ENCODE measurements around the gene ECT2L. TPM values are rescaled to one million over a fixed set of nuclear protein-coding genes. Genes with fewer than 3 reads are reported as not detected.

The ECT2L gene
- polyA plus RNA-seq, 4 donors: 0.15 to 0.38 (median 0.24) TPM

- no peak for DNase-seq (ENCODE audit: low read depth in 4 of 4, low spot score in 3 of 4)
These were observed 61.9 kb downstream of the ECT2L start for GRCh38 chr6:138857775-138858174.

- no peak for DNase-seq (ENCODE audit: low read depth in 4 of 4, low spot score in 3 of 4)
These were observed 66.6 kb downstream of the ECT2L start for GRCh38 chr6:138862456-138862855.

GRCh38 chr6:138863321-138863720 is 67.4 kb downstream of the ECT2L start:
- no peak for DNase-seq (ENCODE audit: low read depth in 4 of 4, low spot score in 3 of 4)

- DNase-seq (ENCODE audit: low read depth in 4 of 4, low spot score in 3 of 4): no peak
These were observed 68.5 kb downstream of the ECT2L start for GRCh38 chr6:138864343-138864890.

- no peak for DNase-seq (ENCODE audit: low read depth in 4 of 4, low spot score in 3 of 4)
These were observed 69.7 kb downstream of the ECT2L start for GRCh38 chr6:138865480-138866109.

GRCh38 chr6:138868181-138868580 is 72.3 kb downstream of the ECT2L start:
- DNase-seq (ENCODE audit: low read depth in 4 of 4, low spot score in 3 of 4): no peak

GRCh38 chr6:138869398-138869797 is 73.5 kb downstream of the ECT2L start:
- DNase-seq (ENCODE audit: low read depth in 4 of 4, low spot score in 3 of 4): no peak

GRCh38 chr6:138873191-138873590 is 77.3 kb downstream of the ECT2L start:
- DNase-seq (ENCODE audit: low read depth in 4 of 4, low spot score in 3 of 4): no peak

- DNase-seq (ENCODE audit: low read depth in 4 of 4, low spot score in 3 of 4): no peak
These were observed 86.6 kb downstream of the ECT2L start for GRCh38 chr6:138882369-138883017.

GRCh38 chr6:138885156-138885819 is 89.4 kb downstream of the ECT2L start:
- no peak for DNase-seq (ENCODE audit: low read depth in 4 of 4, low spot score in 3 of 4)

GRCh38 chr6:138891255-138891986 is 95.5 kb downstream of the ECT2L start:
- DNase-seq (ENCODE audit: low read depth in 4 of 4, low spot score in 3 of 4): no peak

GRCh38 chr6:138896104-138896756 is 100.3 kb downstream of the ECT2L start:
- no peak for DNase-seq (ENCODE audit: low read depth in 4 of 4, low spot score in 3 of 4)

- no peak for DNase-seq (ENCODE audit: low read depth in 4 of 4, low spot score in 3 of 4)
These were observed 101.1 kb downstream of the ECT2L start for GRCh38 chr6:138897031-138897430.

GRCh38 chr6:138907167-138907566 is 111.3 kb downstream of the ECT2L start:
- DNase-seq (ENCODE audit: low read depth in 4 of 4, low spot score in 3 of 4): no peak

- no peak for DNase-seq (ENCODE audit: low read depth in 4 of 4, low spot score in 3 of 4)
These were observed 113.6 kb downstream of the ECT2L start for GRCh38 chr6:138909511-138909910.

GRCh38 chr6:138909975-138910374 is 114.1 kb downstream of the ECT2L start:
- no peak for DNase-seq (ENCODE audit: low read depth in 4 of 4, low spot score in 3 of 4)

- DNase-seq (ENCODE audit: low read depth in 4 of 4, low spot score in 3 of 4): no peak
These were observed 116.4 kb downstream of the ECT2L start for GRCh38 chr6:138912308-138912707.

GRCh38 chr6:138914701-138915100 is 118.8 kb downstream of the ECT2L start:
- DNase-seq (ENCODE audit: low read depth in 4 of 4, low spot score in 3 of 4): no peak

- DNase-seq (ENCODE audit: low read depth in 4 of 4, low spot score in 3 of 4): no peak
These were observed 125.0 kb downstream of the ECT2L start for GRCh38 chr6:138920906-138921305.

- DNase-seq (ENCODE audit: low read depth in 4 of 4, low spot score in 3 of 4): no peak
These were observed 127.7 kb downstream of the ECT2L start for GRCh38 chr6:138923561-138923960.

GRCh38 chr6:138925806-138926205 is 129.9 kb downstream of the ECT2L start:
- no peak for DNase-seq (ENCODE audit: low read depth in 4 of 4, low spot score in 3 of 4)
